ENCODE data around the gene DISP3.

Gene DISP3

DNA sequence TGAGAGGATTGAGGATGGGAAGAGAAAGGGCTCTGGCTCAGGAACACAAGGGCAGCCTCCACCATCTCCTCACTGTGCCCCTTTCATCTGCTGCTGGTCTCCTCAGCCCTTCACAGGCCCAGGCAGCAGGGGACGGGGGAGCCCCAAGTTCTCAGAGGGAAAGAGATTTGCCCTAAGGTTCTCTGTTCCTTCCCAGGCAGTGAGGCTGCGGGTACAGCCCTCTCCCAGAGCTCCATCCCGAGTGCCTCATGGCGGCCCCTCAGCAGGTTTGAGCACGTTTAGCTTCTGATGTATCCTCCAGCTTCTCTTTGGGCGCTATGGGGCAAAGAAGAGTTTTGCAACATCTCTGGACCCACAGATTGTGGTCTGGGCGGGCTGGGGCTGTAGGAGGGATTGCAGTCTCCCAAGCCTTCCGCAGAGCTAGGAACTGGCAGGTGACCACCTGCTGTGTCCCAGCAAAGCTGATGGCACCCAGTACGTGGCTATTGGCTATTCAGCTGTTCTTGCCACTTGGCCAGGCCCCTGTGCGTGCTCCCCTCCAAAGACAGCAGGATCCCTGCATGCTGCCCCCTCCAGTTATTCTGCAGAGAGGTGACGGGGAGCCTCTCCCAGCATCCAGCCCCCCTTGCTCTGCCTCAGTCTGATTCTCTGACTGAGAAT, 10.1 kb downstream of the DISP3 start:
- no peak for DNase-seq

DNA sequence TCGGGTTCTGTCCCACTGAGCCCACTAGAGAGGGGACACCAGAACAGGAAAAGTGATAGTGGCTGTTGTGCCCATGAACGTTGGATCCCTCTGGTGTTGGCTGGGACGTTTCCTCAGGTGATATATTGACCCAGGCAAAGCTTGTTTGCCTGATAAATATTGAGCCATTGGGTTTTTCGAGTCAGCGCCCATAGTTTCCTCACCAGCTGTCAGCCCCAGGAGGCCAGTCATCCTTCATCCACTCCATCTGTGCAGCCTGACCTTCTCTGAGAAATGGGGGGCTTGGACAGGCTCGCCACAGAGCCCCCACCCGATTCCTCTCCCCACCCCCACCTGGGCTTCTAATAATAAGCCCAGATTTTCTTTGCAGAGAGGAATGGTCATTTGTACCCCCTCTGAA, 13.3 kb downstream of the DISP3 start:
- no peak for DNase-seq

GRCh38 chr1:11493972-11494655, 15.2 kb downstream of the DISP3 start:
- no peak for DNase-seq

DNA sequence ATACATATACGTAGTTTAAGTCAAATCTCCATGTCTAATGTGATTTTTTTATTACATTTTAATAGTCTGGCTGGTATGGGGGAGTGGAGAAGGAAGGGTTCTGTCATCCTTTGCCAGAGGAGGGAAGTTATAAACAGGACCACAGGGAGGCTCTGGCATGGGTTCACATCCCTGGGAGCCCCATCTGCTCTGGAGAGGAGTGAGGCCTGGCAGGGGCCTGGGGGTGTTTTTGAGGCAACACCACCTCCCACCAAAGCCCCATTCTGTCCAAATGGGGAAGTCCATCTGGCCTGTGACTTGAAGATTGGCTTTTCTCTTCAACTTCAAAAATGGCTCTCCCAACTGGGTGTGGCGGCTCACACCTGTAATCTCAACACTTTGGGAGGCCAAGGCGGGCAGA, 15.8 kb downstream of the DISP3 start:
- no peak for DNase-seq

- DNase-seq, result no peak
These were observed 16.6 kb downstream of the DISP3 start for GRCh38 chr1:11495579-11495978.

DNA sequence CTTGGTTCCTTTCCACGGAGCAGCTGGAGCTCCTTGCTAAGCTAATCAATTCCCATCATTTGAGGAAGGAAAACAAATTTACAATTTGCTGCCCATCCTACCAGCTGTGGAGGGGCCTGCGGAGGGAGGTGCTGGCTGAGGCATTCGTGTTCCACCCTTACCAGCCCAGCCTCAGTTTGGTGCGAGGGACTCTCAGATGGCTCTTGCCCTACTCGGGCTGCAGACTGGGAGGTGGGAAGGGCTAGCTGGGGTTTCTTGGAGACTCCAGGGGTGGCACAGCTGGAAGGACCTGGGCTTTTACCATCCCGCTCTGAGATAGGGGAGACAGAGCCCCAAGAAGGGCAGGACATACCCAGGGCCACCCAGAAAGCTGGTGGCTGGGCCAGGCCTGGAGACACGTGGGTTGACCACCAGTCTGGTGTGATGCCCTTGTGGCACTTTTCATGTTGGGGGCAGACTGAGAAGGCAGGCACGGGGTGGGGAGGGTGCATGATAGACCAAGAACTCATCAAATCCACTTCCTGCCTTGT, 17.7 kb downstream of the DISP3 start:
- no peak for DNase-seq

DNA sequence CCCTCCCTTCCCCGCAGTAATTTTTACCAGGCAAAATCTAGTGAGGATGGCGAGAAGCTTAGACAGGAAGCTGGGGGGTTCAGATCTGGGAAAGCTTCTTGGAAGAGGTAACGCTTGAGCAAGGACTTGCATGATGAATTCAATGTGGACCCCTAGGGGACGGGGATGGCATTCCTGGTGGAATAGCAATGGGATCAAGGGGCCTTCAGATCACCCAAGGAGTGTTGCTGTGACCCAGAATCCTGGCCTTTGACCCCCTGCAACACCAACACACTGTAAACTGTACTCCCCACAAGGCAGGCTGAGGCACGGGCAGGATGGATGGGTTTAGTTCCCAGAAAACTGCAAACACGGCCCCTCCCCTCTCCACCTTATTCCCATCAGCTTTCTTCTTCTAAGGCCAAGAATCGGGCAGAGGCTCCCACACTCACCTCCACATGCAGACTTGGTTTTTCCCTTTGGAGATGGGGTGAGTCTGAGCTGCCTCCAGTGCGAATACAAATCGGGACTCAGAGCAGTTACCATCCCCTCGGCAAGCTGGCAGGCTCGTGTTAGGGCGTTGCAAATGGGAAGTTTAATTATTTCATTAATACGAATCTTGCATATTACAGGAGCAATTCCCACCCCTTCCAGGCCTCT, 20.1 kb downstream of the DISP3 start:
- DNase-seq, result no peak

- no peak for DNase-seq
These were observed 20.8 kb downstream of the DISP3 start for GRCh38 chr1:11499601-11500331.

GRCh38 chr1:11500881-11501280, 21.9 kb downstream of the DISP3 start:
- no peak for DNase-seq

GRCh38 chr1:11501491-11501897, 22.5 kb downstream of the DISP3 start:
- no peak for DNase-seq

- no peak for DNase-seq
These were observed 23.0 kb downstream of the DISP3 start for GRCh38 chr1:11501906-11502485.

DNA sequence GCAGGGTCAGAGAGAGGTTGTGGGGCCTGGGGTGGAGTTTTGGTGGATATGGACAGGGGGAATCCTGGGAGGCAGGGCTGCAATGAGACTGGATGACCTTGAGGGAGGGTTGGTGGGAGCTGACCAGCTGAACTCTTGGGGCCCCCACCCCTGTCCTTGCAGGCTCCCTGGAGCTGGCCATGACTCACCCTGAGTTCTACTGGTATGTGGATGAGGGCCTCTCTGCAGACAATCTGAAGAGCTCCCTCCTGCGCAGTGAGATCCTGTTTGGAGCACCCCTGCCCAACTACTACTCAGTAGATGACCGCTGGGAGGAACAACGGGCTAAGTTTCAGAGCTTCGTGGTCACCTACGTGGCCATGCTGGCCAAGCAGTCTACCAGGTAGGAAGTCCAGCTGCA, 23.6 kb downstream of the DISP3 start:
- DNase-seq, result no peak

- no peak for DNase-seq
These were observed 25.6 kb downstream of the DISP3 start for GRCh38 chr1:11504599-11504998.

- no peak for DNase-seq
These were observed 26.9 kb downstream of the DISP3 start for GRCh38 chr1:11505591-11506538.

DNA sequence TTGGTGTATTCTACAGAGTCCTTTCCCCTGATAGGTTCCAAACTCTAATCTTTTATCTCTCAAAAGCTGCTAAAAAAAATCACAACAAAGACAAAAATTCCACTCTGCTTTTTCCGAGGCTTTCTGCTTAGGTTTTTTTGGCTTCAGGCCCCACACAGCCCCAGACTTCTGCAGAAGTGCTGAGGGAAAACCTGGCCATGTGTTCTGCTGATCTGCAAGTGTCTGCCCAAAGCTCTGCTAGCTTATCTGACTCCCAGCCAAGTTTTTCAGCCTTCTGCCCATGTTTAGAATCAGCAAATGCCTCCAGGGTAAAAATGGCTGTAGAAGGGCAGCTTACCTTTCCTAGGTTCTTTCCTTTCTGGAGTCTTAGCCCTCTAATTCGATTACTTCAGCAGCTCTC, 28.4 kb downstream of the DISP3 start:
- DNase-seq, result no peak

DNA sequence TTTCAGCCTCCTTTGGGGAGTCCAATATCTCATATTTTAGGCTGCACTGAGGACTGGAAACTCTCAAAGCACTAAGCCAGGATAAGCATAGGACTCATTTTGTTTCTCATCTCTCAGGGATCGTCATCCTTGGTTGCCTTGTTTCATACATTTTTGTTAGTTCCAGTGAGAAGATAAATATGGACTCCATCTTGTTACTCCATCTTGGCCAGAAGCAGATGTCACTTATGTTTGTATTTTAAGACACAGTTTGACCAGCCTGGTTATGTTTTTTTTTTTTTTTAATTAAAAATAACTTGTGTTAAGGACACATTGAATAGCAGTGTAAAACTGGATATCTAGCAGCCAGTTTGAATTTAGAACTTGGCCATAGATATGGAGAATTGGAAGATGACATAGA, 34.7 kb downstream of the DISP3 start:
- DNase-seq, result no peak

- no peak for DNase-seq
These were observed 35.4 kb downstream of the DISP3 start for GRCh38 chr1:11514366-11514765.

DNA sequence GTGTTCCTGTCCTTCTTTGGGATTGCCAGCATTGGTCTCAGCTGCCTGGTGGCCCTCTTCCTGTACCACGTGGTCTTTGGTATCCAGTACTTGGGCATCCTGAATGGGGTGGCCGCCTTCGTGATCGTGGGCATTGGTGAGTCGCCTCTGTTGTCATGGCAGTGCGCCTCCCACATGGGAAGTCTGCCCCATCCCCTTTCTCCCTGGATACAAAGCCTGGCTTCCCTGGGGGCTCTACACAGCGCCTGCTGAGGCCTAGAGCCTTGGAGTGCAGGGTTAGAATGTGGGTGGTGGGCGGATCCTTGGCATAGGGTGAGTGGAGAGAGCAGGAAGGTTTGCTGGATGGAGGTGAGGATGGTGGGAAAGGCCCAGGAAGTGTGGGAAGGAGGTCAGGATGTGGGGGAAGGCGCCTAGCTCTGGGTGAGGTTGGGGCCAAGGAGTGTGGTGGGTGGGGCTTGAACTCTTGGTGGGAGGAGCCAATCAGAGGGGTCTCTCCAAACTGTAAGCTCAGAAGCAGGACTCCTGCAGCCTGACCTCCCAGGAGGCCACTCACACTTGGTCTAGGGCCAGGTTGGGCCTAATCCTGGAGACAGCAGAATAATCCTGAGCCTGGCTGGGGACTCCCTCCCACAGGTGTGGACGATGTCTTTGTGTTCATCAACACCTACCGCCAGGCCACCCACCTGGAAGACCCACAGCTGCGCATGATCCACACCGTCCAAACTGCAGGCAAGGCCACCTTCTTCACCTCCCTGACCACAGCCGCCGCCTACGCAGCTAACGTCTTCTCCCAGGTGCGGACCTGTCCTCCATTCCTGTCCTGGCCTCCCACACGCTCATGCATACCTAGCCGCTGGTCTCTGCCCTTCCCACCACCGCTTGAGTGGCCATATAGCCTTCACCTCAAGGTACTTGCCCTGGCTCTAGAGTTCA, 36.7 kb downstream of the DISP3 start:
- no peak for DNase-seq

GRCh38 chr1:11516961-11517635, 38.1 kb downstream of the DISP3 start:
- DNase-seq, result no peak
